ENCODE data around the gene ACBD7.

- no peak for TF ChIP-seq CTCF (IDR thresholded peaks at IDR 0.05)
- TF ChIP-seq POLR2A (IDR thresholded peaks at IDR 0.05), result no peak
Measured at GRCh38 chr10:15027741-15028140, 60.8 kb downstream of the ACBD7 start.
